Esophagus squamous epithelium (tissue), 4 donors: Measurements from ENCODE around the gene TBC1D5.

Experiments used
- POLR2A ChIP-seq, 4 donors: fragments of 450-650 bp; IDR thresholded peaks; one replicate each; pipeline ENCODE4 v1.6.1; 2017; ENCODE audit warnings: antibody characterized with exemption in 4 of 4, mild to moderate bottlenecking in 4 of 4, moderate library complexity in 3 of 4
- TF ChIP-seq, protein P1 (sequence below), 6 experiments: fragments of 450-650 bp in 4 of 6; fragments of 200-600 bp in 2 of 6; sonication (generic) in 2 of 6; IDR thresholded peaks; one replicate each; pipeline ENCODE4 v1.5.1; 2016 to 2019; ENCODE audit warnings: antibody characterized with exemption in 6 of 6, mild to moderate bottlenecking in 4 of 6, moderate library complexity in 4 of 6

DNA sequence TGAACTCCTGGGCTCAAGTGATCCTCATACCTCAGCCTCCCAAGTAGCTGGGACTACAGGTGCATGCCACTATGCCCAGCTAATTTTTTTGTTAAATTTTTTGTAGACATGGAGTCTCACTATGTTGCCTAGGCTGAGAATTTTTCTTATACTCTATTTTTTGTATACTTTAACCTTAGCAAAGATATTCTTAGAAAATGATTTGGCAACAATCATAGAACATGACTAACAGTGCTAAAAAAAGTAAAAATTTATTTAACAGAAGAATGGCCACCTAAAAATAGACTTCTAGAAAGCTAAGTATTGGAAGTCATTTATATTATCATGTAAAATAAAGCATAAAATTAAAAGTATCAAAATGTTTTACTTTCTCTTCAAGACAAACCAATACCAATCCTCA, 535.4 kb downstream of the TBC1D5 start:
- TF ChIP-seq, protein P1, sequence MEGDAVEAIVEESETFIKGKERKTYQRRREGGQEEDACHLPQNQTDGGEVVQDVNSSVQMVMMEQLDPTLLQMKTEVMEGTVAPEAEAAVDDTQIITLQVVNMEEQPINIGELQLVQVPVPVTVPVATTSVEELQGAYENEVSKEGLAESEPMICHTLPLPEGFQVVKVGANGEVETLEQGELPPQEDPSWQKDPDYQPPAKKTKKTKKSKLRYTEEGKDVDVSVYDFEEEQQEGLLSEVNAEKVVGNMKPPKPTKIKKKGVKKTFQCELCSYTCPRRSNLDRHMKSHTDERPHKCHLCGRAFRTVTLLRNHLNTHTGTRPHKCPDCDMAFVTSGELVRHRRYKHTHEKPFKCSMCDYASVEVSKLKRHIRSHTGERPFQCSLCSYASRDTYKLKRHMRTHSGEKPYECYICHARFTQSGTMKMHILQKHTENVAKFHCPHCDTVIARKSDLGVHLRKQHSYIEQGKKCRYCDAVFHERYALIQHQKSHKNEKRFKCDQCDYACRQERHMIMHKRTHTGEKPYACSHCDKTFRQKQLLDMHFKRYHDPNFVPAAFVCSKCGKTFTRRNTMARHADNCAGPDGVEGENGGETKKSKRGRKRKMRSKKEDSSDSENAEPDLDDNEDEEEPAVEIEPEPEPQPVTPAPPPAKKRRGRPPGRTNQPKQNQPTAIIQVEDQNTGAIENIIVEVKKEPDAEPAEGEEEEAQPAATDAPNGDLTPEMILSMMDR (IDR thresholded peaks at IDR 0.05): no peak
- no peak for TF ChIP-seq POLR2A (IDR thresholded peaks at IDR 0.05)
